Suprapubic skin (tissue), 4 donors: Measurements from ENCODE around the gene RALGPS2. TPM values are rescaled to one million over a fixed set of nuclear protein-coding genes. Genes with fewer than 3 reads are reported as not detected.

Experiments
- DNase-seq, 2 donors: peaks; one replicate each; pipeline ENCODE4 v3.0.0-alpha.2; 2019; ENCODE audit warnings: low spot score in 2 of 2
- H3K27ac ChIP-seq: fragments of 200-600 bp; sonication (generic); one replicate; pipeline ENCODE4 v1.5.1; 2019
- H3K27me3 ChIP-seq: fragments of 200-600 bp; sonication (generic); one replicate; pipeline ENCODE4 v1.5.1; 2019
- H3K36me3 ChIP-seq: fragments of 200-600 bp; sonication (generic); one replicate; pipeline ENCODE4 v1.5.1; 2019
- H3K4me1 ChIP-seq: fragments of 200-600 bp; sonication (generic); one replicate; pipeline ENCODE4 v1.5.1; 2019
- H3K4me3 ChIP-seq: fragments of 200-600 bp; sonication (generic); one replicate; pipeline ENCODE4 v1.5.1; 2019; ENCODE audit warnings: mild to moderate bottlenecking
- H3K9me3 ChIP-seq: fragments of 200-600 bp; sonication (generic); one replicate; pipeline ENCODE4 v1.5.1; 2019
- EP300 ChIP-seq: sonication (generic); formaldehyde crosslinking; IDR thresholded peaks from one replicate; pipeline ENCODE4 v1.6.1; 2017; ENCODE audit warnings: antibody characterized with exemption
- POLR2A ChIP-seq, 2 donors: fragments of 450-650 bp; IDR thresholded peaks; one replicate each; pipeline ENCODE4 v1.6.1; 2017; ENCODE audit warnings: antibody characterized with exemption in 2 of 2, mild to moderate bottlenecking in 2 of 2, moderate library complexity in 2 of 2
- POLR2AphosphoS5 ChIP-seq, 3 donors: sonication (generic); formaldehyde crosslinking; IDR thresholded peaks; one replicate each; pipeline ENCODE4 v1.6.1; 2017; ENCODE audit warnings: antibody characterized with exemption in 3 of 3
- WGBS: methylation state at CpG from one replicate; pipeline ENCODE4 v1.1.5; 2018; 5-methylcytosine and 5-hydroxymethylcytosine counted together
- total RNA-seq, 4 donors: library from RNA; depleted of rRNA; stranded (reverse); fragments of >200 nt; gene quantifications; one replicate each; pipeline ENCODE4 v1.1.0, GENCODE V29; 2016
- TF ChIP-seq, protein P1 (sequence below), 2 donors: fragments of 200-600 bp in 1 of 2; fragments of 450-650 bp in 1 of 2; sonication (generic) in 1 of 2; IDR thresholded peaks; one replicate each; pipeline ENCODE4 v1.5.1; 2016 to 2019; ENCODE audit warnings: antibody characterized with exemption in 2 of 2, mild to moderate bottlenecking in 1 of 2, moderate library complexity in 1 of 2

Gene RALGPS2
- total RNA-seq, 4 donors from 2014 or later = 16.3 to 47.4 (median 27.8) TPM

DNA sequence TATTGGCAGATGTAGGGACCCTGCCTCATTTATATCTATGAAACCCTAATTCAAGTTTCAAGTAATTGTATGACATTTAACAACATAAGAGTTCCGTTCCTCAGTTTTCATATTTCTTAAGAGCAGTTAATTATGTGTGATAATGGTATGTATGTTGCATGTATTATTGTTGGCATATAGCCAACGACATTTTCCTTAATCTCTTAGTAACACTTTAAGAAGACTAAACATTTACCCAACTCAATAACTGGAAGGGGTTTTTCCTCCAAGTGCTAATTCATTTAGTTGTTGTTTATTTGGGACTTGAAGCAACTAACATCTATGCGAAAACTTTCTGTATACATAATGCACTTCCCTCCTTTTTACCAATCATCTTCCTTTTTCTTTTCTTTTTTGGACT, 1.5 kb upstream of the RALGPS2 start:
- no peaks in the 10 kb centered on the region for H3K27me3 ChIP-seq
- peaks cover 18% of the 10 kb centered on the region for H3K4me1 ChIP-seq
- H3K36me3 ChIP-seq = no peaks in the 10 kb centered on the region
- no peak overlapping the region for H3K27ac ChIP-seq
- WGBS = 64% methylated on average over 3 of the region's 3 CpGs
- DNase-seq = no peak
- H3K4me3 ChIP-seq = no peak overlapping the region
- H3K9me3 ChIP-seq = no peaks in the 10 kb centered on the region
- no peak for TF ChIP-seq POLR2AphosphoS5 (IDR thresholded peaks at IDR 0.05)

DNA sequence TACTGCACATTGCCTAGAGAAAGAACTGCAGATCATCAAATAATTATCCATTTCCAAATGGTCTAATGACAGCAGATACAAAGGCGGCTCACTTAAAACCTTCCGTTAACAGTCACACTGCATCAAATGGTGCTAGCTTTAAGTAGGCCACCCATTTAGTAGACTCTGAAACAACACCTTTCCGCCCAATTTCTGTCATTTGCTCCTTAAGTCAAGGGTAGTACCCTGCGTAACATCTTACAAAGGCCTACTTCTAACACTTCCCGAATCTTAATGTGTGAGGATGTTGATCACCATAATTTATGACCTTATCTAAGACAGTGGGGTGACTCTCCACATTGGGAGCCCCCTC, 692 bp upstream of the RALGPS2 start:
- no peak for DNase-seq
- peaks cover 18% of the 10 kb centered on the region for H3K4me1 ChIP-seq
- H3K27ac ChIP-seq = no peak overlapping the region
- H3K4me3 ChIP-seq = peak overlapping the region; percentile 78
- no peaks in the 10 kb centered on the region for H3K36me3 ChIP-seq
- WGBS = 88% methylated on average over 5 of the region's 5 CpGs
- TF ChIP-seq POLR2A (IDR thresholded peaks at IDR 0.05) (no peak), EP300 (no peak), POLR2AphosphoS5 (IDR thresholded peaks at IDR 0.05) (no peak)
- TF ChIP-seq, protein P1, sequence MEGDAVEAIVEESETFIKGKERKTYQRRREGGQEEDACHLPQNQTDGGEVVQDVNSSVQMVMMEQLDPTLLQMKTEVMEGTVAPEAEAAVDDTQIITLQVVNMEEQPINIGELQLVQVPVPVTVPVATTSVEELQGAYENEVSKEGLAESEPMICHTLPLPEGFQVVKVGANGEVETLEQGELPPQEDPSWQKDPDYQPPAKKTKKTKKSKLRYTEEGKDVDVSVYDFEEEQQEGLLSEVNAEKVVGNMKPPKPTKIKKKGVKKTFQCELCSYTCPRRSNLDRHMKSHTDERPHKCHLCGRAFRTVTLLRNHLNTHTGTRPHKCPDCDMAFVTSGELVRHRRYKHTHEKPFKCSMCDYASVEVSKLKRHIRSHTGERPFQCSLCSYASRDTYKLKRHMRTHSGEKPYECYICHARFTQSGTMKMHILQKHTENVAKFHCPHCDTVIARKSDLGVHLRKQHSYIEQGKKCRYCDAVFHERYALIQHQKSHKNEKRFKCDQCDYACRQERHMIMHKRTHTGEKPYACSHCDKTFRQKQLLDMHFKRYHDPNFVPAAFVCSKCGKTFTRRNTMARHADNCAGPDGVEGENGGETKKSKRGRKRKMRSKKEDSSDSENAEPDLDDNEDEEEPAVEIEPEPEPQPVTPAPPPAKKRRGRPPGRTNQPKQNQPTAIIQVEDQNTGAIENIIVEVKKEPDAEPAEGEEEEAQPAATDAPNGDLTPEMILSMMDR (IDR thresholded peaks at IDR 0.05) = no peak
- H3K9me3 ChIP-seq = no peaks in the 10 kb centered on the region
- no peaks in the 10 kb centered on the region for H3K27me3 ChIP-seq

DNA sequence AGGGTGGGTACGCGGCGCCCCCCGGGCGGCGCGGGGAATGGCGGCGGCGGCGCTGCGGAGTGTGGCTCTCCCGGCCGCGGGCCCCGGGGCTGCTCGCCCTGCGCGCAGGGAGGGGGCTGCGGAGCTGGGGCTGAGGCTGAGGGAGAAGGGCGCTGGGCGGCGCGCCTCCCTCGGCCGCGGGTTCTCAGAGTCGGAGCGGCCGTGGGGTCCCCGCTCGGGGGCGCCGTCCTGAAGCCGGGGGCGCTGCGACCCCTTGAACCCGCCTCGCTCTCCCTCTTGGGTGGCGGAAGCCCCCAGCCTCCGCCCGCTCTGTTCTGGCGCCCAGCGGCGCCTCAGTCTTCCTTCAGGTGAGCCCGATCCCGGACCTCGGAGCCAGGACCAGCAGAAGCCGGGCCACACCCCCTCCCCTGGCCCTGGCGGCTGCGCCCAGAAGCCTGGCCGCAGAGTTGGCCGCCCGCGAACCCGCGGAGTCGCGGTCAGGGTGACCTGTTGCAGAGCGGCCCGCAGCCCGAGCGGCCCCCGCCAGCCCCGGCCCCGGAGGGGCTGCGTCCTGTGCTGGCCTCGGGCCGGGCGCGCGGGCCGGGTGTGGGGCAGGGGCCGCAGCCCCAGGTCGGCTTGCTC, 532 bp downstream of the RALGPS2 start:
- no peaks in the 10 kb centered on the region for H3K9me3 ChIP-seq
- H3K36me3 ChIP-seq = no peaks in the 10 kb centered on the region
- H3K27ac ChIP-seq = peak overlapping the region; percentile 81
- H3K4me3 ChIP-seq = peak overlapping the region; percentile 78
- WGBS = 0% methylated on average over 2 of the region's 75 CpGs
- H3K4me1 ChIP-seq = peaks cover 18% of the 10 kb centered on the region
- peak in 1 of 2 donors; percentile 68 for DNase-seq
- TF ChIP-seq POLR2A (IDR thresholded peaks at IDR 0.05) (no peak), POLR2AphosphoS5 (IDR thresholded peaks at IDR 0.05) (no peak)
- TF ChIP-seq, protein P1 (IDR thresholded peaks at IDR 0.05) = peak in 1 of 2 donors; percentile 4
- no peaks in the 10 kb centered on the region for H3K27me3 ChIP-seq

DNA sequence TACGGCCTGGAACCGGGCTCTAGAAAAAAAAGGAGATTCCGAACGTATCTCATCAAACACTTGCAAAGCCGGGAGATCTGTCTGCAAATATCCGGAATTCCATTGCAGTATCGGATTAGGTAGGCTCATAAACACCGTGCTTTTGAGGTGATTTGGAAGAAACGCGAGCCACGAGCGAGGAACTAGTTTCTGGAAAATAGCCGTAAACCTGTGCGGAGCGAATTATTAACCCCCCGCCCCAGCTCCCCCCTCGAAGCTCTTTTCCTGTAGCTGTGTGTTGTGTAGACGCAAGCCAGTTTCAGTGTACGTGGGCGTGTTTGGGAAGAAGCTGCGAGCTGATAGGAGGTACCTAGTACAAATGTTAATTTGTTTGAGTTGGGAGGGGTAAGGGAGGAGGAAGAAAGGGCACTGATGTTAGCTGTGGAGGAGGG, 1.1 kb downstream of the RALGPS2 start:
- Histone ChIP-seq H3K4me1 (peaks cover 18% of the 10 kb centered on the region), H3K27me3 (no peaks in the 10 kb centered on the region), H3K4me3 (peak overlapping the region; percentile 78), H3K36me3 (no peaks in the 10 kb centered on the region), H3K27ac (peak overlapping the region; percentile 81), H3K9me3 (no peaks in the 10 kb centered on the region)
- WGBS = under 1% methylated on average over 21 of the region's 21 CpGs
- no peak for TF ChIP-seq EP300
- TF ChIP-seq, protein P1 (IDR thresholded peaks at IDR 0.05) = no peak
- no peak for TF ChIP-seq POLR2A (IDR thresholded peaks at IDR 0.05)
- TF ChIP-seq POLR2AphosphoS5 (IDR thresholded peaks at IDR 0.05) = no peak
- DNase-seq = peak in 1 of 2 donors; percentile 68

DNA sequence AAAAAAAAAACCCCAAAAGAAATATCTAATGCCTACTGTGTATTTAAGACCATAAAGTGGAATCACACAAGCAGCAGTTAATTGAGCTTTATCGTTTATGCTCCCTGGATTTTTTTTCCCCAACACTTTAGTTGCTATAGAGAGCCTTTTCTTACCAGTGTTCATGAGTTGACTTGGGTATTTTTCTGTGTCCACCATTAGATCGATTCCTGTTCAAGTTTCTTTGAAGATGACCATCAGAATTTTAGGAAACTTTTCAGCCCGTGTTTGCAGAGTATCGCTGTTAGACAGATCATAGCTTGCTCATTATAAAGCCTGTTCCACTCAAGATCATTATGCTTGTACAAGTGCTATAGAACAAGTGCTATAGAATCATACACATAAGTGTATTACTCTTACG, 1.5 kb downstream of the RALGPS2 start:
- Histone ChIP-seq H3K4me3 (peak overlapping the region; percentile 78), H3K27ac (no peak overlapping the region), H3K9me3 (no peaks in the 10 kb centered on the region), H3K4me1 (peaks cover 18% of the 10 kb centered on the region), H3K36me3 (no peaks in the 10 kb centered on the region), H3K27me3 (no peaks in the 10 kb centered on the region)
- WGBS = 32% methylated on average over 5 of the region's 5 CpGs
- no peak for DNase-seq
- TF ChIP-seq, protein P1 (IDR thresholded peaks at IDR 0.05) = no peak
